ENCODE results near the gene WDFY3. TPM values are rescaled to one million over a fixed set of nuclear protein-coding genes. Genes with fewer than 3 reads are reported as not detected.

The WDFY3 gene
- total RNA-seq, 6 experiments from 2014 or later, result 39.1 to 52.6 (median 48.3) TPM

GRCh38 chr4:84740057-84740456, 226.4 kb downstream of the WDFY3 start:
- H3K4me1 Mint-ChIP-seq (ENCODE audit: low read depth), result no peaks in the 10 kb centered on the region
- H3K27me3 Mint-ChIP-seq (ENCODE audit: insufficient read depth), result peaks cover 1% of the 10 kb centered on the region; the same call in 1 of the 2 replicates
- DNase-seq, result no peak
- peaks cover 17% of the 10 kb centered on the region for H3K36me3 Mint-ChIP-seq (ENCODE audit: low read depth)
- TF ChIP-seq CTCF (IDR thresholded peaks at IDR 0.05), result no peak
- no peaks in the 10 kb centered on the region for H3K9me3 Mint-ChIP-seq
- H3K4me3 Mint-ChIP-seq, result no peak overlapping the region
- H3K27ac Mint-ChIP-seq, result no peak overlapping the region

- H3K36me3 Mint-ChIP-seq (ENCODE audit: low read depth), result peaks cover 17% of the 10 kb centered on the region
- no peak for DNase-seq
- no peaks in the 10 kb centered on the region for H3K4me1 Mint-ChIP-seq (ENCODE audit: low read depth)
- no peaks in the 10 kb centered on the region for H3K9me3 Mint-ChIP-seq
- H3K27ac Mint-ChIP-seq, result no peak overlapping the region
- no peak for TF ChIP-seq CTCF (IDR thresholded peaks at IDR 0.05)
- peaks cover 1% of the 10 kb centered on the region; the same call in 1 of the 2 replicates for H3K27me3 Mint-ChIP-seq (ENCODE audit: insufficient read depth)
- no peak overlapping the region for H3K4me3 Mint-ChIP-seq
These were observed 227.9 kb downstream of the WDFY3 start for GRCh38 chr4:84738622-84739021.

GRCh38 chr4:84737656-84738055, 228.8 kb downstream of the WDFY3 start:
- Mint-ChIP-seq H3K27ac (no peak overlapping the region), H3K36me3 (ENCODE audit: low read depth) (peaks cover 16% of the 10 kb centered on the region; the same call in 1 of the 2 replicates), H3K9me3 (no peaks in the 10 kb centered on the region), H3K4me3 (no peak overlapping the region), H3K27me3 (ENCODE audit: insufficient read depth) (peaks cover 1% of the 10 kb centered on the region; the same call in 1 of the 2 replicates), H3K4me1 (ENCODE audit: low read depth) (no peaks in the 10 kb centered on the region)
- no peak for DNase-seq
- TF ChIP-seq CTCF (IDR thresholded peaks at IDR 0.05), result no peak

GRCh38 chr4:84734037-84734436, 232.5 kb downstream of the WDFY3 start:
- Mint-ChIP-seq H3K27me3 (ENCODE audit: insufficient read depth) (peaks cover 1% of the 10 kb centered on the region; the same call in 1 of the 2 replicates), H3K36me3 (ENCODE audit: low read depth) (peaks cover 22% of the 10 kb centered on the region), H3K4me1 (ENCODE audit: low read depth) (no peaks in the 10 kb centered on the region), H3K27ac (no peak overlapping the region), H3K9me3 (no peaks in the 10 kb centered on the region), H3K4me3 (no peak overlapping the region)
- DNase-seq, result no peak
- no peak for TF ChIP-seq CTCF (IDR thresholded peaks at IDR 0.05)

- H3K36me3 Mint-ChIP-seq (ENCODE audit: low read depth), result peaks cover 19% of the 10 kb centered on the region
- DNase-seq, result no peak
- no peak for TF ChIP-seq CTCF (IDR thresholded peaks at IDR 0.05)
- no peak overlapping the region for H3K4me3 Mint-ChIP-seq
- H3K4me1 Mint-ChIP-seq (ENCODE audit: low read depth), result no peaks in the 10 kb centered on the region
- no peak overlapping the region for H3K27ac Mint-ChIP-seq
- H3K9me3 Mint-ChIP-seq, result no peaks in the 10 kb centered on the region
- H3K27me3 Mint-ChIP-seq (ENCODE audit: insufficient read depth), result peaks cover 1% of the 10 kb centered on the region; the same call in 1 of the 2 replicates
These were observed 233.0 kb downstream of the WDFY3 start for GRCh38 chr4:84733343-84734033.
